B cell (primary cell): ENCODE data around the gene ZNF273. TPM values are rescaled to one million over a fixed set of nuclear protein-coding genes. Genes with fewer than 3 reads are reported as not detected.
"Not testable (repeated sequence)": the region's sequence is repeated elsewhere in the genome, so short reads cannot be mapped to it uniquely, and the experiment has no call there.

Experiments
- ATAC-seq: fragments of 200-7000 bp; cut with Tn5 transposase; one replicate; pipeline ENCODE4 v1.10.0; 2021; ENCODE audit warnings: low read depth, mild to moderate bottlenecking, moderate number of reproducible peaks, moderate library complexity
- CTCF ChIA-PET: fragments of 350-600 bp; sonication (Branson Sonifier 250); formaldehyde crosslinking; loops from one replicate; lab custom pipeline; 2021; ENCODE audit warnings: antibody characterized with exemption, inconsistent platforms; lab: Charles Lee
- POLR2A ChIA-PET: fragments of 350-600 bp; sonication (Branson Sonifier 250); formaldehyde crosslinking; loops from one replicate; lab custom pipeline; 2021; ENCODE audit warnings: antibody characterized with exemption; lab: Charles Lee
- DNase-seq: peaks from one replicate; pipeline ENCODE4 v3.0.0; 2013
- H2AFZ ChIP-seq: 2 replicates; pipeline ENCODE4 v1.6.1; 2012; ENCODE audit warnings: mild to moderate bottlenecking, low read depth, low read length; ENCODE audit not compliant: insufficient read depth, poor library complexity, severe bottlenecking
- H3K27ac ChIP-seq, 2 donors: 1 replicate in 1 of 2; 2 replicates in 1 of 2; pipeline ENCODE4 v1.5.1; 2012 to 2013; ENCODE audit warnings: low read length in 2 of 2, mild to moderate bottlenecking in 2 of 2, moderate library complexity in 1 of 2
- H3K27me3 ChIP-seq, 4 experiments: fragments of 200-600 bp in 1 of 4; sonication (generic) in 1 of 4; replicated peaks in 1 of 4; 1 replicate in 2 of 4; 2 replicates in 2 of 4; pipeline versions ENCODE4 v1.6.1 to v1.7.0; 2013 to 2016; ENCODE audit warnings: low read length in 3 of 4, mild to moderate bottlenecking in 2 of 4, mixed read lengths in 1 of 4, moderate library complexity in 1 of 4; ENCODE audit not compliant: insufficient read depth in 4 of 4, control insufficient read depth in 3 of 4; ENCODE audit errors: control extremely low read depth in 1 of 4
- H3K36me3 ChIP-seq, 2 experiments: replicated peaks in 1 of 2; 1 replicate in 1 of 2; 2 replicates in 1 of 2; pipeline versions ENCODE4 v1.6.1 to v1.7.1; 2013; ENCODE audit warnings: low read length in 1 of 2; ENCODE audit not compliant: insufficient read depth in 2 of 2, control insufficient read depth in 1 of 2; ENCODE audit errors: control extremely low read depth in 1 of 2, extremely low read depth in 1 of 2
- H3K4me1 ChIP-seq, 2 donors: fragments of 200-600 bp in 1 of 2; sonication (generic) in 1 of 2; 1 replicate in 1 of 2; 2 replicates in 1 of 2; pipeline versions ENCODE4 v1.5.1 to v1.6.1; 2013 to 2017; ENCODE audit warnings: low read length in 2 of 2; ENCODE audit not compliant: control insufficient read depth in 2 of 2, insufficient read depth in 2 of 2
- H3K4me2 ChIP-seq: replicated peaks from 2 replicates; pipeline ENCODE3; 2012; ENCODE audit warnings: mild to moderate bottlenecking, low read depth, low read length; ENCODE audit not compliant: poor library complexity, severe bottlenecking
- H3K4me3 ChIP-seq, 5 experiments: fragments of 200-600 bp in 1 of 5; sonication (generic) in 1 of 5; 1 replicate in 3 of 5; 2 replicates in 2 of 5; pipeline versions ENCODE4 v1.5.1 to v1.7.0; 2011 to 2016; ENCODE audit warnings: low read length in 4 of 5, mild to moderate bottlenecking in 4 of 5, low read depth in 2 of 5, control low read depth in 1 of 5, moderate library complexity in 1 of 5; ENCODE audit not compliant: insufficient read depth in 1 of 5; ENCODE audit errors: control extremely low read depth in 1 of 5, extremely low read depth in 1 of 5
- H3K79me2 ChIP-seq: fragments of 200-600 bp; sonication (generic); one replicate; pipeline ENCODE4 v1.6.0; 2016; ENCODE audit warnings: low read length; ENCODE audit not compliant: control insufficient read depth, insufficient read depth
- H3K9ac ChIP-seq: fragments of 200-600 bp; sonication (generic); 2 replicates; pipeline ENCODE4 v1.6.1; 2017; ENCODE audit warnings: mild to moderate bottlenecking, low read length, moderate library complexity
- H3K9me3 ChIP-seq, 3 donors: one replicate each; pipeline versions ENCODE4 v1.6.1 to v1.7.1; 2013; ENCODE audit warnings: low read length in 2 of 3; ENCODE audit not compliant: control insufficient read depth in 2 of 3, insufficient read depth in 1 of 3; ENCODE audit errors: control extremely low read depth in 1 of 3
- H4K20me1 ChIP-seq: 2 replicates; pipeline ENCODE4 v1.6.0; 2012; ENCODE audit warnings: mild to moderate bottlenecking, low read length; ENCODE audit not compliant: insufficient read depth, control insufficient read depth, poor library complexity, severe bottlenecking
- H3K27ac Mint-ChIP-seq: one replicate; pipeline ENCODE4 v1.8.0; 2021; ENCODE audit warnings: mixed read lengths
- H3K27me3 Mint-ChIP-seq: one replicate; pipeline ENCODE4 v1.8.0; 2021; ENCODE audit warnings: mixed read lengths
- H3K4me1 Mint-ChIP-seq: one replicate; pipeline ENCODE4 v1.8.0; 2021; ENCODE audit warnings: mixed read lengths
- H3K4me3 Mint-ChIP-seq: one replicate; pipeline ENCODE4 v1.8.0; 2021; ENCODE audit warnings: mixed read lengths
- H3K9me3 Mint-ChIP-seq: one replicate; pipeline ENCODE4 v1.8.0; 2022; ENCODE audit warnings: mixed read lengths; ENCODE audit not compliant: insufficient read depth
- CTCF ChIP-seq: fragments of 200-600 bp; IDR thresholded peaks from one replicate; pipeline ENCODE4 v1.8.0; 2022; ENCODE audit warnings: antibody characterized with exemption, mild to moderate bottlenecking
- EZH2 ChIP-seq: IDR thresholded peaks from 2 replicates; pipeline ENCODE4 v1.6.1; 2012; ENCODE audit warnings: borderline replicate concordance, low read depth, mild to moderate bottlenecking, moderate library complexity, low read length; ENCODE audit not compliant: insufficient read depth, poor library complexity, severe bottlenecking
- WGBS: methylation state at CpG from one replicate; pipeline ENCODE4 v1.1.5; 2013; ENCODE audit warnings: missing lambda C conversion rate; ENCODE audit not compliant: insufficient coverage; 5-methylcytosine and 5-hydroxymethylcytosine counted together
- intact Hi-C: fragments of 100-400 bp; cut with micrococcal nuclease; formaldehyde crosslinking; loops from one replicate; pipeline ENCODE4 v1.10.0; 2022
- polyA plus RNA-seq: library from polyadenylated mRNA; depleted of rRNA; stranded (reverse); fragments of >200 nt; gene quantifications from 2 replicates; pipeline ENCODE4 v1.2.3, GENCODE V29; 2012
- total RNA-seq, 2 donors: library from RNA; stranded (reverse); fragments of 120-200 nt in 1 of 2; gene quantifications; 1 replicate in 1 of 2; 2 replicates in 1 of 2; pipeline versions ENCODE4 v1.2.3 to v1.2.4, GENCODE V29; 2013 to 2022

Gene ZNF273
- total and polyA plus RNA-seq, 2 donors (not counting 1 experiment from before 2014, with no cell fraction given): 3.8 to 12.7 TPM

- H3K4me1 Mint-ChIP-seq: no peaks in the 10 kb centered on the region
- H3K36me3 ChIP-seq: no peaks in the 10 kb centered on the region
- no peak overlapping the region for H3K4me3 ChIP-seq
- CTCF ChIA-PET: interaction anchor here (1.3 to 2.2 kb wide), 2 partner anchors 10 to 13 kb away, joined by 4 to 7 read pairs; no protein-coding TSS in a partner anchor
- H3K4me2 ChIP-seq: no peak overlapping the region
- no peaks in the 10 kb centered on the region for H3K4me1 ChIP-seq
- intact Hi-C loops: no loop called here
- no peak overlapping the region for H2AFZ ChIP-seq
- H3K79me2 ChIP-seq: no peaks in the 10 kb centered on the region
- no peak for DNase-seq
- H3K27me3 Mint-ChIP-seq: no peaks in the 10 kb centered on the region
- POLR2A ChIA-PET: no interaction called here
- H3K9ac ChIP-seq: no peak overlapping the region
- no peak overlapping the region for H3K4me3 Mint-ChIP-seq
- no peak overlapping the region for H3K27ac ChIP-seq
- no CpG with 5 or more reads among the region's 1 CpG for WGBS
- TF ChIP-seq EZH2: no peak
- TF ChIP-seq CTCF: no peak
- H3K9me3 Mint-ChIP-seq: no peaks in the 10 kb centered on the region
- no peaks in the 10 kb centered on the region for H4K20me1 ChIP-seq
- H3K27me3 ChIP-seq: no peaks in the 10 kb centered on the region
- peaks cover 6 to 24% (median 10%) of the 10 kb centered on the region in 3 donors for H3K9me3 ChIP-seq
- no peak overlapping the region for H3K27ac Mint-ChIP-seq
- ATAC-seq: no peak
Measured at GRCh38 chr7:64938540-64938939, 35.5 kb downstream of the ZNF273 start.

GRCh38 chr7:64940021-64940420, 36.9 kb downstream of the ZNF273 start:
- H2AFZ ChIP-seq, H3K9me3 Mint-ChIP-seq, DNase-seq, H3K79me2 ChIP-seq, H3K27ac ChIP-seq, ATAC-seq, intact Hi-C loops, H3K4me1 Mint-ChIP-seq, H3K4me3 Mint-ChIP-seq, H3K4me3 ChIP-seq, H3K4me1 ChIP-seq, H3K27ac Mint-ChIP-seq, H3K36me3 ChIP-seq, H3K27me3 Mint-ChIP-seq, H4K20me1 ChIP-seq, POLR2A ChIA-PET, H3K4me2 ChIP-seq, H3K9ac ChIP-seq, H3K27me3 ChIP-seq: not testable (repeated sequence)
- H3K9me3 ChIP-seq: peaks cover 2 to 24% (median 3%) of the 10 kb centered on the region in 3 donors
- CTCF ChIA-PET: interaction anchor here (1.2 kb wide), 1 partner anchor 11 kb away, joined by 3 read pairs; no protein-coding TSS in a partner anchor
- 92% methylated on average over 3 of the region's 6 CpGs for WGBS

- H3K9me3 Mint-ChIP-seq, intact Hi-C loops, H3K36me3 ChIP-seq, H2AFZ ChIP-seq, H3K4me2 ChIP-seq, ATAC-seq, H3K4me1 Mint-ChIP-seq, H3K27ac ChIP-seq, H4K20me1 ChIP-seq, H3K27ac Mint-ChIP-seq, H3K4me3 Mint-ChIP-seq, H3K79me2 ChIP-seq, DNase-seq, H3K4me3 ChIP-seq, POLR2A ChIA-PET, H3K9ac ChIP-seq: not testable (repeated sequence)
- 100% methylated on average over 3 of the region's 5 CpGs for WGBS
- Histone ChIP-seq H3K9me3 (peaks cover 0 to 28% (median 0%) of the 10 kb centered on the region in 3 donors), H3K4me1 (peaks cover 9 to 12% of the 10 kb centered on the region in 2 donors), H3K27me3 (peaks cover 0 to 40% (median 28%) of the 10 kb centered on the region in 4 experiments)
- H3K27me3 Mint-ChIP-seq: peaks cover 36% of the 10 kb centered on the region
- CTCF ChIA-PET: interaction anchor here (1.3 kb wide), 1 partner anchor 364 kb away, joined by 3 read pairs; no protein-coding TSS in a partner anchor
Measured at GRCh38 chr7:64944667-64945502, 41.8 kb downstream of the ZNF273 start.
